GM10266 (cell line): Measurements from ENCODE around the gene COA4.

Experiments used
- DNase-seq: peaks from one replicate; pipeline ENCODE4 v3.0.0; 2012; ENCODE audit errors: extremely low spot score
- CTCF ChIP-seq: IDR thresholded peaks from 2 replicates; pipeline ENCODE4 v1.5.1; 2012; ENCODE audit warnings: mild to moderate bottlenecking, low read depth; ENCODE audit not compliant: control insufficient read depth, insufficient read depth; ENCODE audit errors: missing control alignments

Gene COA4

GRCh38 chr11:73866095-73866579, 10.5 kb downstream of the COA4 start:
- TF ChIP-seq CTCF, result no peak
- no peak for DNase-seq

GRCh38 chr11:73862986-73863385, 13.7 kb downstream of the COA4 start:
- no peak for DNase-seq

GRCh38 chr11:73860202-73860601, 16.4 kb downstream of the COA4 start:
- TF ChIP-seq CTCF, result no peak
- DNase-seq, result no peak

More at GRCh38 chr11:73862986-73863385, 13.7 kb downstream of the COA4 start:
- TF ChIP-seq CTCF, result no peak

- no peak for DNase-seq
- no peak for TF ChIP-seq CTCF
Measured at GRCh38 chr11:73859671-73860070, 17.0 kb downstream of the COA4 start.

GRCh38 chr11:73856031-73856567, 20.5 kb downstream of the COA4 start:
- DNase-seq, result no peak
- no peak for TF ChIP-seq CTCF

- no peak for TF ChIP-seq CTCF
- DNase-seq, result no peak
Measured at GRCh38 chr11:73854680-73855079, 22.0 kb downstream of the COA4 start.

GRCh38 chr11:73852049-73852448, 24.6 kb downstream of the COA4 start:
- no peak for TF ChIP-seq CTCF
- no peak for DNase-seq
